LNCaP clone FGC (cell line): ENCODE measurements around the gene ZFHX3.
"Not testable (repeated sequence)": the region's sequence is repeated elsewhere in the genome, so short reads cannot be mapped to it uniquely, and the experiment has no call there.

Experiments used
- DNase-seq: peaks from one replicate; pipeline ENCODE4 v3.0.0-alpha.2; 2011; ENCODE audit warnings: low read depth
- H3K4me3 ChIP-seq: 2 replicates; pipeline ENCODE4 v1.5.1; 2011; ENCODE audit warnings: mild to moderate bottlenecking, low read depth, low read length, control low read depth
- CTCF ChIP-seq: IDR thresholded peaks from 2 replicates; pipeline ENCODE4 v1.5.1; 2012; ENCODE audit warnings: mild to moderate bottlenecking; ENCODE audit not compliant: control insufficient read depth, insufficient read depth; ENCODE audit errors: extremely low read depth

Gene ZFHX3

GRCh38 chr16:73015612-73016487 lies 32.1 kb downstream of the ZFHX3 start:
- no peak overlapping the region for H3K4me3 ChIP-seq
- TF ChIP-seq CTCF: no peak
- DNase-seq: peak; percentile 96

GRCh38 chr16:73014768-73015167 lies 33.2 kb downstream of the ZFHX3 start:
- no peak for TF ChIP-seq CTCF
- H3K4me3 ChIP-seq: no peak overlapping the region
- no peak for DNase-seq

- H3K4me3 ChIP-seq: no peak overlapping the region
- no peak for TF ChIP-seq CTCF
- no peak for DNase-seq
Measured at GRCh38 chr16:73013974-73014373, 34.0 kb downstream of the ZFHX3 start.

- H3K4me3 ChIP-seq: no peak overlapping the region
- no peak for DNase-seq
- TF ChIP-seq CTCF: no peak
Measured at GRCh38 chr16:73012341-73012740, 35.6 kb downstream of the ZFHX3 start.

GRCh38 chr16:73011926-73012325 lies 36.0 kb downstream of the ZFHX3 start:
- no peak for TF ChIP-seq CTCF
- DNase-seq: no peak
- no peak overlapping the region for H3K4me3 ChIP-seq

- DNase-seq: no peak
- peak overlapping the region; percentile 34 for H3K4me3 ChIP-seq
- no peak for TF ChIP-seq CTCF
Measured at GRCh38 chr16:73010150-73010676, 37.7 kb downstream of the ZFHX3 start.

GRCh38 chr16:73009710-73010109 lies 38.2 kb downstream of the ZFHX3 start:
- H3K4me3 ChIP-seq, DNase-seq: not testable (repeated sequence)
